Neural progenitor cell (in vitro differentiated cells): ENCODE measurements around the gene ABHD4.

Experiments used
- EZH2 ChIP-seq: fragments of 200-600 bp; sonication (generic); IDR thresholded peaks from 2 replicates; pipeline ENCODE4 v1.6.1; 2017; ENCODE audit warnings: antibody characterized with exemption, mild to moderate bottlenecking, moderate library complexity
- EZH2phosphoT487 ChIP-seq: fragments of 200-600 bp; sonication (generic); IDR thresholded peaks from 2 replicates; pipeline ENCODE4 v1.6.1; 2017; ENCODE audit warnings: antibody characterized with exemption
- TF ChIP-seq, protein P1 (sequence below): fragments of 200-600 bp; sonication (generic); IDR thresholded peaks from 2 replicates; pipeline ENCODE4 v1.5.1; 2017; ENCODE audit warnings: antibody characterized with exemption, mild to moderate bottlenecking

DNA sequence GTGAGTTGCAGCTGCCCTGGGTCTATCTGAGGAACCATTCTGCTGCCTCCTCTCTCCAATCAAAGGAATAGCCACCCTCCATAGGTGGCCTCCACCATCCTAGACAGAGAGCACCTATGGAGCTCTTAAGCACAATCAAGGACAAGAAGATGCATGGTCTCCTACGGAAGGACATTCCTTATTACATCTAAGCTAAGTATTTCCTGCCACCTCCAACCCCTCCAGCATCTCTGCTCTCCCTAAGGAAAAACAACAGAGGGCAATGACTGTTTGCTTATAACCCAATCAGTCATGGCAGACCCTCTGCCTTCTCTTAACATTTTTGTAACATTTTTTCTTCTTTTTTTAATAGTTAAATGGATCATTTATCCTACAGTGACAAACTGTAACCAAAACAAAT, 60.8 kb downstream of the ABHD4 start:
- TF ChIP-seq EZH2 = no peak
- no peak for TF ChIP-seq EZH2phosphoT487
- TF ChIP-seq, protein P1, sequence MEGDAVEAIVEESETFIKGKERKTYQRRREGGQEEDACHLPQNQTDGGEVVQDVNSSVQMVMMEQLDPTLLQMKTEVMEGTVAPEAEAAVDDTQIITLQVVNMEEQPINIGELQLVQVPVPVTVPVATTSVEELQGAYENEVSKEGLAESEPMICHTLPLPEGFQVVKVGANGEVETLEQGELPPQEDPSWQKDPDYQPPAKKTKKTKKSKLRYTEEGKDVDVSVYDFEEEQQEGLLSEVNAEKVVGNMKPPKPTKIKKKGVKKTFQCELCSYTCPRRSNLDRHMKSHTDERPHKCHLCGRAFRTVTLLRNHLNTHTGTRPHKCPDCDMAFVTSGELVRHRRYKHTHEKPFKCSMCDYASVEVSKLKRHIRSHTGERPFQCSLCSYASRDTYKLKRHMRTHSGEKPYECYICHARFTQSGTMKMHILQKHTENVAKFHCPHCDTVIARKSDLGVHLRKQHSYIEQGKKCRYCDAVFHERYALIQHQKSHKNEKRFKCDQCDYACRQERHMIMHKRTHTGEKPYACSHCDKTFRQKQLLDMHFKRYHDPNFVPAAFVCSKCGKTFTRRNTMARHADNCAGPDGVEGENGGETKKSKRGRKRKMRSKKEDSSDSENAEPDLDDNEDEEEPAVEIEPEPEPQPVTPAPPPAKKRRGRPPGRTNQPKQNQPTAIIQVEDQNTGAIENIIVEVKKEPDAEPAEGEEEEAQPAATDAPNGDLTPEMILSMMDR = no peak
